ENCODE data around the gene A4GALT. TPM values are rescaled to one million over a fixed set of nuclear protein-coding genes. Genes with fewer than 3 reads are reported as not detected.
A peak's percentile ranks its signal among the peaks of the same experiment; 100 is the strongest.

The A4GALT gene
- total and polyA plus RNA-seq, 2 of the 13 experiments (the other 11 are each of a cell fraction or from before 2014, with no cell fraction given), result 0.09 to 1.1 TPM

- H3K4me3 ChIP-seq (replicated peaks in 1 of 3; ENCODE audit: insufficient read depth in 1 of 3, low read depth in 2 of 3, low read length in 3 of 3), result peak overlapping the region; percentile 22 to 100 (median 42)
- H3K36me3 ChIP-seq (replicated peaks in 1 of 2; ENCODE audit: control insufficient read depth in 1 of 2, insufficient read depth in 2 of 2, low read length in 2 of 2), result no peaks in the 10 kb centered on the region; a peak in 2 of 5 replicates
- ATAC-seq (no peak), DNase-seq (ENCODE audit: low spot score) (no peak), FAIRE-seq (no peak)
- H3K9ac ChIP-seq (ENCODE audit: insufficient read depth, low read depth, low read length), result peak overlapping the region; percentile 98
- ChIA-PET POLR2A (interaction anchor here (0.5 to 4.4 kb wide), 6 partner anchors 9 to 31 kb away, joined by 3 to 45 read pairs (median 4); partner anchors contain the start of gene POLDIP3), CTCF (ENCODE audit: low intra/inter-chr PET ratio, low total read pairs) (no interaction called here)
- WGBS (ENCODE audit: low lambda C conversion rate), result 66% methylated on average over 5 of the region's 13 CpGs
- no peaks in the 10 kb centered on the region; a peak in 1 of 5 replicates for H3K27me3 ChIP-seq (ENCODE audit: control insufficient read depth in 1 of 2, insufficient read depth in 2 of 2, low read length in 2 of 2)
- H4K20me1 ChIP-seq (ENCODE audit: insufficient read depth, low read length), result peaks cover 10% of the 10 kb centered on the region; the same call in 1 of the 2 replicates
- peak overlapping the region; percentile 96 for H3K4me2 ChIP-seq (ENCODE audit: low read depth, low read length)
- no peaks in the 10 kb centered on the region for H3K9me3 ChIP-seq (ENCODE audit: low read length)
- in situ Hi-C loops (cut with HindIII; ENCODE audit: extremely low pct_ligation_motif_present, low pct_unique_long_range_greater_than_20kb), result no loop called here
- no peak overlapping the region for H2AFZ ChIP-seq (ENCODE audit: low read length)
- BruUV-seq (replicated peaks), result no TSS peak
- peaks cover 82% of the 10 kb centered on the region for H3K4me1 ChIP-seq (ENCODE audit: insufficient read depth, low read length)
- peak overlapping the region; percentile 88 for H3K27ac ChIP-seq (ENCODE audit: extremely low read length, insufficient read depth, low read length)
- peaks cover 67% of the 10 kb centered on the region for H3K79me2 ChIP-seq (ENCODE audit: insufficient read depth, low read length)
- intact Hi-C loops (cut with micrococcal nuclease; ENCODE audit: unreplicated experiment), result loop anchor here (10.0 kb wide), 2 partner anchors 159 to 209 kb away; partner anchors contain the start of gene ARFGAP3
- TF ChIP-seq PHF8 (CRISPR knock-in tag; IDR thresholded peaks at IDR 0.05) (no peak), JDP2 (CRISPR knock-in tag; IDR thresholded peaks at IDR 0.05; ENCODE audit: borderline replicate concordance) (no peak), ZNF781 (CRISPR knock-in tag; IDR thresholded peaks at IDR 0.05; ENCODE audit: borderline replicate concordance, not compliant biosample characterization) (no peak), SPEN (CRISPR knock-in tag; IDR thresholded peaks at IDR 0.05; ENCODE audit: low read depth) (peak; percentile 58), CEBPB (IDR thresholded peaks at IDR 0.05; ENCODE audit: borderline replicate concordance, low read depth, low read length) (no peak), KAT8 (CRISPR knock-in tag; IDR thresholded peaks at IDR 0.05) (no peak), ZNF577 (CRISPR knock-in tag; IDR thresholded peaks at IDR 0.05; ENCODE audit: borderline replicate concordance, low read depth) (no peak), ZNF678 (CRISPR knock-in tag; IDR thresholded peaks at IDR 0.05) (no peak), ZNF557 (CRISPR knock-in tag; IDR thresholded peaks at IDR 0.05) (no peak), ZNF354B (CRISPR knock-in tag; IDR thresholded peaks at IDR 0.05) (no peak), TBP (CRISPR knock-in tag; IDR thresholded peaks at IDR 0.05) (no peak), BRD4 (CRISPR knock-in tag; IDR thresholded peaks at IDR 0.05) (no peak), ZNF383 (CRISPR knock-in tag; IDR thresholded peaks at IDR 0.05; ENCODE audit: borderline replicate concordance) (no peak), EHMT2 (IDR thresholded peaks at IDR 0.05; ENCODE audit: borderline replicate concordance, low read depth, low read length) (no peak), ZNF619 (CRISPR knock-in tag; IDR thresholded peaks at IDR 0.05) (0 out of 2 replicates have a peak, but pooled peaks have one; percentile 47), FOXO1 (CRISPR knock-in tag; IDR thresholded peaks at IDR 0.05) (peak; percentile 70; the same call in 1 of the 2 replicates), ZMAT5 (CRISPR knock-in tag; IDR thresholded peaks at IDR 0.05; ENCODE audit: borderline replicate concordance, low read depth) (no peak), SP2 (CRISPR knock-in tag; IDR thresholded peaks at IDR 0.05) (no peak), CSRNP1 (CRISPR knock-in tag; IDR thresholded peaks at IDR 0.05) (no peak), ZNF616 (CRISPR knock-in tag; IDR thresholded peaks at IDR 0.05; ENCODE audit: low read depth) (0 out of 2 replicates have a peak, but pooled peaks have one; percentile 36), ZNF501 (CRISPR knock-in tag; IDR thresholded peaks at IDR 0.05) (no peak; the same call in 1 of the 2 replicates), ZNF878 (CRISPR knock-in tag; IDR thresholded peaks at IDR 0.05) (no peak), MTERF4 (CRISPR knock-in tag; IDR thresholded peaks at IDR 0.05) (no peak), ZMYM2 (CRISPR knock-in tag; IDR thresholded peaks at IDR 0.05) (no peak)
Measured at GRCh38 chr22:42645938-42646568, 74.6 kb downstream of the A4GALT start.

All from HepG2 (cell line).